Measurements from ENCODE around the gene ACSF3.

ACSF3 gene

GRCh38 chr16:89131783-89132182, 38.1 kb downstream of the ACSF3 start:
- DNase-seq (ENCODE audit: low spot score) = no peak

GRCh38 chr16:89132194-89133005, 38.7 kb downstream of the ACSF3 start:
- DNase-seq (ENCODE audit: low spot score) = no peak

GRCh38 chr16:89133457-89134127, 39.9 kb downstream of the ACSF3 start:
- DNase-seq (ENCODE audit: low spot score) = no peak

- DNase-seq (ENCODE audit: low spot score) = no peak
Measured at GRCh38 chr16:89134269-89134668, 40.6 kb downstream of the ACSF3 start.

GRCh38 chr16:89135166-89135565, 41.5 kb downstream of the ACSF3 start:
- DNase-seq (ENCODE audit: low spot score) = no peak

GRCh38 chr16:89135971-89136765, 42.5 kb downstream of the ACSF3 start:
- no peak for DNase-seq (ENCODE audit: low spot score)

- no peak for DNase-seq (ENCODE audit: low spot score)
Measured at GRCh38 chr16:89136931-89137330, 43.3 kb downstream of the ACSF3 start.

- DNase-seq (ENCODE audit: low spot score) = no peak
Measured at GRCh38 chr16:89137666-89138512, 44.2 kb downstream of the ACSF3 start.

GRCh38 chr16:89138513-89138795, 44.8 kb downstream of the ACSF3 start:
- DNase-seq (ENCODE audit: low spot score) = no peak

GRCh38 chr16:89138843-89139520, 45.3 kb downstream of the ACSF3 start:
- no peak for DNase-seq (ENCODE audit: low spot score)

GRCh38 chr16:89139907-89140361, 46.3 kb downstream of the ACSF3 start:
- no peak for DNase-seq (ENCODE audit: low spot score)

- DNase-seq (ENCODE audit: low spot score) = no peak
Measured at GRCh38 chr16:89140401-89140800, 46.7 kb downstream of the ACSF3 start.

- DNase-seq (ENCODE audit: low spot score) = no peak
Measured at GRCh38 chr16:89140981-89141883, 47.6 kb downstream of the ACSF3 start.

- no peak for DNase-seq (ENCODE audit: low spot score)
Measured at GRCh38 chr16:89141884-89142267, 48.2 kb downstream of the ACSF3 start.

- DNase-seq (ENCODE audit: low spot score) = no peak
Measured at GRCh38 chr16:89142474-89143195, 49.0 kb downstream of the ACSF3 start.

GRCh38 chr16:89143201-89143741, 49.6 kb downstream of the ACSF3 start:
- no peak for DNase-seq (ENCODE audit: low spot score)

GRCh38 chr16:89143911-89144675, 50.4 kb downstream of the ACSF3 start:
- DNase-seq (ENCODE audit: low spot score) = no peak

GRCh38 chr16:89144681-89145080, 51.0 kb downstream of the ACSF3 start:
- no peak for DNase-seq (ENCODE audit: low spot score)

All from germinal center (tissue), 1 donor.